ENCODE data around the gene ATXN1. TPM values are rescaled to one million over a fixed set of nuclear protein-coding genes. Genes with fewer than 3 reads are reported as not detected.

Gene ATXN1
- polyA plus RNA-seq, 1 of the 3 experiments (the other 2 are of a cell fraction), result 7.9 TPM

DNA sequence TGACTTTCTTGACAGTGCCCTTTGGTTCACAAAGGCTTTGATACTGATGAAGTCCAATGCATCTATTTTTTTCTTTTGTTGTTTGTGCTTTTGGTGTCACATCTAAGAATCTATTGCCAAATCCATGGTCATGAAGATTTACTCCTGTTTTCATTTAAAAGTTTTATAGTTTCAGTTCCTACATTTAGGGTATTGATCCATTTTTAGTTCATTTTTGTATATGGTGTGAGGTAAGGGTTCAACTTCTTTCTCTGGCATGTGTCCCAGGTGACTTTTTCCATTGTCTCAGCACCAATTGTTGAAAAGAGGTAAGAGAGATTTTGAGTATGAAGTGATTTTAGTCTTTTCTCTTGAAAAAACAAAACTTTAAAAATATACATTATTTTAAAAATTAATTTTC is 262.3 kb downstream of the ATXN1 start:
- H3K79me2 ChIP-seq (ENCODE audit: insufficient read depth), result peaks cover 16% of the 10 kb centered on the region
- no peaks in the 10 kb centered on the region for H3K27me3 ChIP-seq (ENCODE audit: insufficient read depth)
- H3K36me3 ChIP-seq (replicated peaks in 1 of 2; ENCODE audit: control insufficient read depth in 1 of 2, insufficient read depth in 2 of 2, low read length in 1 of 2), result peaks cover 0 to 7% of the 10 kb centered on the region in 2 experiments
- H4K20me1 ChIP-seq (ENCODE audit: insufficient read depth), result peaks cover 1% of the 10 kb centered on the region; the same call in 1 of the 2 replicates
- H2AFZ ChIP-seq (ENCODE audit: low read depth), result no peak overlapping the region
- TF ChIP-seq GABPA (IDR thresholded peaks at IDR 0.05; ENCODE audit: low read depth) (no peak), FOXM1 (IDR thresholded peaks at IDR 0.05; ENCODE audit: low read depth) (no peak), RAD21 (IDR thresholded peaks at IDR 0.05; ENCODE audit: low read length) (no peak), NRF1 (IDR thresholded peaks at IDR 0.05; ENCODE audit: low read depth, low read length) (no peak), EZH2phosphoT487 (IDR thresholded peaks at IDR 0.05; ENCODE audit: borderline replicate concordance, low read depth) (no peak), POLR2AphosphoS5 (IDR thresholded peaks at IDR 0.05; ENCODE audit: low read depth, low read length) (no peak)
- no peak overlapping the region for H3K4me2 ChIP-seq
- no peaks in the 10 kb centered on the region for H3K9me3 ChIP-seq
- DNase-seq, result no peak
- H3K4me3 ChIP-seq (ENCODE audit: low read depth in 2 of 2, low read length in 1 of 2), result no peak overlapping the region
- H3K4me1 ChIP-seq (ENCODE audit: control insufficient read depth in 1 of 2, insufficient read depth in 2 of 2, low read depth in 1 of 2, low read length in 1 of 2), result no peaks in the 10 kb centered on the region
- ChIA-PET CTCF (interaction anchor here (1.1 kb wide), 1 partner anchor 15 kb away, joined by 3 read pairs; no protein-coding TSS in a partner anchor), POLR2A (no interaction called here)
- no peaks in the 10 kb centered on the region for H3F3A ChIP-seq (replicated peaks; ENCODE audit: insufficient read depth)
- no peak overlapping the region for H3K9ac ChIP-seq
- no peak overlapping the region for H3K27ac ChIP-seq (ENCODE audit: low read depth in 2 of 2, low read length in 1 of 2)
- H3K9me2 ChIP-seq, result no peaks in the 10 kb centered on the region

DNA sequence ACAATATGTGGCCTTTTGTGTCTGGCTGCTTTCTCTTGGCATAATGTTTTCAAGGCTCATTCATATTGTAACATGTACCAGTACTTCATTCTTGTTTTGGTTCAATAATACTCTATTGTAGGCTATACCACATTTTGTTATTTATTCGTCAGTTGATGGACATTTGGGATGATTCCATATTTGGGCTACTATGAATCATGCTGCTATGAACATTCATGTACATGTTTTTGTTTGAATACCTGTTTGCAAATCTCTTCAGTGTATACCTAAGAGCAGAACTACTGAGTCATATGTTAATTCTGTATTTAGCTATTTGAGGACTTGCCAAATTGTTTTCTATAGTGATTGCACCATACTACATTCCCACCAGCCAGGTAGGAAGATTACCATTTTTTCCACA is 263.0 kb downstream of the ATXN1 start:
- no peak overlapping the region for H3K27ac ChIP-seq (ENCODE audit: low read depth in 2 of 2, low read length in 1 of 2)
- H3K36me3 ChIP-seq (replicated peaks in 1 of 2; ENCODE audit: control insufficient read depth in 1 of 2, insufficient read depth in 2 of 2, low read length in 1 of 2), result peaks cover 0 to 7% of the 10 kb centered on the region in 2 experiments
- H3K4me2 ChIP-seq, result no peak overlapping the region
- H3K4me3 ChIP-seq (ENCODE audit: low read depth in 2 of 2, low read length in 1 of 2), result no peak overlapping the region
- no peak for DNase-seq
- H4K20me1 ChIP-seq (ENCODE audit: insufficient read depth), result no peaks in the 10 kb centered on the region
- H3F3A ChIP-seq (replicated peaks; ENCODE audit: insufficient read depth), result peaks cover 3% of the 10 kb centered on the region
- H3K9ac ChIP-seq, result no peak overlapping the region
- no peaks in the 10 kb centered on the region for H3K4me1 ChIP-seq (ENCODE audit: control insufficient read depth in 1 of 2, insufficient read depth in 2 of 2, low read depth in 1 of 2, low read length in 1 of 2)
- WGBS (ENCODE audit: low lambda C conversion rate), result 88% methylated on average over 1 of the region's 1 CpG
- H2AFZ ChIP-seq (ENCODE audit: low read depth), result no peak overlapping the region
- no peaks in the 10 kb centered on the region for H3K9me2 ChIP-seq
- H3K9me3 ChIP-seq, result no peaks in the 10 kb centered on the region
- ChIA-PET POLR2A (no interaction called here), CTCF (interaction anchor here (1.1 kb wide), 1 partner anchor 16 kb away, joined by 3 read pairs; no protein-coding TSS in a partner anchor)
- no peaks in the 10 kb centered on the region for H3K27me3 ChIP-seq (ENCODE audit: insufficient read depth)
- H3K79me2 ChIP-seq (ENCODE audit: insufficient read depth), result peaks cover 13% of the 10 kb centered on the region
- TF ChIP-seq NRF1 (IDR thresholded peaks at IDR 0.05; ENCODE audit: low read depth, low read length) (no peak), RAD21 (IDR thresholded peaks at IDR 0.05; ENCODE audit: low read length) (no peak), TEAD4 (IDR thresholded peaks at IDR 0.05; ENCODE audit: borderline replicate concordance, insufficient read depth) (no peak), FOXJ3 (CRISPR knock-in tag; IDR thresholded peaks at IDR 0.05) (no peak), NFIC (IDR thresholded peaks at IDR 0.05; ENCODE audit: borderline replicate concordance) (no peak), EZH2phosphoT487 (IDR thresholded peaks at IDR 0.05; ENCODE audit: borderline replicate concordance, low read depth) (no peak), CHD2 (IDR thresholded peaks at IDR 0.05; ENCODE audit: low read length, partially characterized antibody) (no peak), FOXM1 (IDR thresholded peaks at IDR 0.05; ENCODE audit: low read depth) (no peak), YY1 (IDR thresholded peaks at IDR 0.05; ENCODE audit: low read depth) (no peak), MXI1 (IDR thresholded peaks at IDR 0.05; ENCODE audit: low read depth, low read length) (no peak), RFX5 (IDR thresholded peaks at IDR 0.05; ENCODE audit: low read length) (no peak), TAF1 (IDR thresholded peaks at IDR 0.05; ENCODE audit: borderline replicate concordance, low read depth, low read length) (no peak), GABPA (IDR thresholded peaks at IDR 0.05; ENCODE audit: low read depth) (no peak), ELF1 (IDR thresholded peaks at IDR 0.05) (no peak)
- TF ChIP-seq, protein P1, sequence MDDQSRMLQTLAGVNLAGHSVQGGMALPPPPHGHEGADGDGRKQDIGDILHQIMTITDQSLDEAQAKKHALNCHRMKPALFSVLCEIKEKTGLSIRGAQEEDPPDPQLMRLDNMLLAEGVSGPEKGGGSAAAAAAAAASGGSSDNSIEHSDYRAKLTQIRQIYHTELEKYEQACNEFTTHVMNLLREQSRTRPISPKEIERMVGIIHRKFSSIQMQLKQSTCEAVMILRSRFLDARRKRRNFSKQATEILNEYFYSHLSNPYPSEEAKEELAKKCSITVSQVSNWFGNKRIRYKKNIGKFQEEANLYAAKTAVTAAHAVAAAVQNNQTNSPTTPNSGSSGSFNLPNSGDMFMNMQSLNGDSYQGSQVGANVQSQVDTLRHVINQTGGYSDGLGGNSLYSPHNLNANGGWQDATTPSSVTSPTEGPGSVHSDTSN (IDR thresholded peaks at IDR 0.05), result no peak
- TF ChIP-seq, protein P2, sequence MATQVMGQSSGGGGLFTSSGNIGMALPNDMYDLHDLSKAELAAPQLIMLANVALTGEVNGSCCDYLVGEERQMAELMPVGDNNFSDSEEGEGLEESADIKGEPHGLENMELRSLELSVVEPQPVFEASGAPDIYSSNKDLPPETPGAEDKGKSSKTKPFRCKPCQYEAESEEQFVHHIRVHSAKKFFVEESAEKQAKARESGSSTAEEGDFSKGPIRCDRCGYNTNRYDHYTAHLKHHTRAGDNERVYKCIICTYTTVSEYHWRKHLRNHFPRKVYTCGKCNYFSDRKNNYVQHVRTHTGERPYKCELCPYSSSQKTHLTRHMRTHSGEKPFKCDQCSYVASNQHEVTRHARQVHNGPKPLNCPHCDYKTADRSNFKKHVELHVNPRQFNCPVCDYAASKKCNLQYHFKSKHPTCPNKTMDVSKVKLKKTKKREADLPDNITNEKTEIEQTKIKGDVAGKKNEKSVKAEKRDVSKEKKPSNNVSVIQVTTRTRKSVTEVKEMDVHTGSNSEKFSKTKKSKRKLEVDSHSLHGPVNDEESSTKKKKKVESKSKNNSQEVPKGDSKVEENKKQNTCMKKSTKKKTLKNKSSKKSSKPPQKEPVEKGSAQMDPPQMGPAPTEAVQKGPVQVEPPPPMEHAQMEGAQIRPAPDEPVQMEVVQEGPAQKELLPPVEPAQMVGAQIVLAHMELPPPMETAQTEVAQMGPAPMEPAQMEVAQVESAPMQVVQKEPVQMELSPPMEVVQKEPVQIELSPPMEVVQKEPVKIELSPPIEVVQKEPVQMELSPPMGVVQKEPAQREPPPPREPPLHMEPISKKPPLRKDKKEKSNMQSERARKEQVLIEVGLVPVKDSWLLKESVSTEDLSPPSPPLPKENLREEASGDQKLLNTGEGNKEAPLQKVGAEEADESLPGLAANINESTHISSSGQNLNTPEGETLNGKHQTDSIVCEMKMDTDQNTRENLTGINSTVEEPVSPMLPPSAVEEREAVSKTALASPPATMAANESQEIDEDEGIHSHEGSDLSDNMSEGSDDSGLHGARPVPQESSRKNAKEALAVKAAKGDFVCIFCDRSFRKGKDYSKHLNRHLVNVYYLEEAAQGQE (IDR thresholded peaks at IDR 0.05; ENCODE audit: low read depth, low read length), result no peak
- TF ChIP-seq, protein P3, sequence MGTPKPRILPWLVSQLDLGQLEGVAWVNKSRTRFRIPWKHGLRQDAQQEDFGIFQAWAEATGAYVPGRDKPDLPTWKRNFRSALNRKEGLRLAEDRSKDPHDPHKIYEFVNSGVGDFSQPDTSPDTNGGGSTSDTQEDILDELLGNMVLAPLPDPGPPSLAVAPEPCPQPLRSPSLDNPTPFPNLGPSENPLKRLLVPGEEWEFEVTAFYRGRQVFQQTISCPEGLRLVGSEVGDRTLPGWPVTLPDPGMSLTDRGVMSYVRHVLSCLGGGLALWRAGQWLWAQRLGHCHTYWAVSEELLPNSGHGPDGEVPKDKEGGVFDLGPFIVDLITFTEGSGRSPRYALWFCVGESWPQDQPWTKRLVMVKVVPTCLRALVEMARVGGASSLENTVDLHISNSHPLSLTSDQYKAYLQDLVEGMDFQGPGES (IDR thresholded peaks at IDR 0.05; ENCODE audit: low read depth, low read length), result no peak
- TF ChIP-seq, protein P4, sequence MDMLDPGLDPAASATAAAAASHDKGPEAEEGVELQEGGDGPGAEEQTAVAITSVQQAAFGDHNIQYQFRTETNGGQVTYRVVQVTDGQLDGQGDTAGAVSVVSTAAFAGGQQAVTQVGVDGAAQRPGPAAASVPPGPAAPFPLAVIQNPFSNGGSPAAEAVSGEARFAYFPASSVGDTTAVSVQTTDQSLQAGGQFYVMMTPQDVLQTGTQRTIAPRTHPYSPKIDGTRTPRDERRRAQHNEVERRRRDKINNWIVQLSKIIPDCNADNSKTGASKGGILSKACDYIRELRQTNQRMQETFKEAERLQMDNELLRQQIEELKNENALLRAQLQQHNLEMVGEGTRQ (IDR thresholded peaks at IDR 0.05; ENCODE audit: borderline replicate concordance, low read depth, low read length), result no peak

Data from SK-N-SH (cell line).